H9 (cell line): ENCODE results near the gene IQSEC1. TPM values are rescaled to one million over a fixed set of nuclear protein-coding genes. Genes with fewer than 3 reads are reported as not detected.

Experiments used
- DNase-seq: peaks from one replicate; pipeline ENCODE4 v3.0.0-alpha.2; 2017
- H2AFZ ChIP-seq: one replicate; pipeline ENCODE4 v1.6.1; 2013; ENCODE audit warnings: mild to moderate bottlenecking, low read length, control low read depth, moderate library complexity
- H2AK5ac ChIP-seq: 2 replicates; pipeline ENCODE4 v1.6.1; 2013; ENCODE audit warnings: low read length, control low read depth, mixed read lengths; ENCODE audit not compliant: insufficient read length
- H2BK120ac ChIP-seq: one replicate; pipeline ENCODE4 v1.6.1; 2013; ENCODE audit warnings: low read depth, mild to moderate bottlenecking, low read length, control low read depth, inconsistent platforms; ENCODE audit not compliant: poor library complexity, severe bottlenecking
- H2BK12ac ChIP-seq: 2 replicates; pipeline ENCODE4 v1.6.1; 2013; ENCODE audit warnings: low read length, control low read depth, mixed read lengths, low read depth; ENCODE audit not compliant: insufficient read length
- H2BK15ac ChIP-seq: 2 replicates; pipeline ENCODE4 v1.6.1; 2013; ENCODE audit warnings: low read depth, low read length, control low read depth
- H2BK20ac ChIP-seq: one replicate; pipeline ENCODE4 v1.6.1; 2013; ENCODE audit warnings: low read depth, mild to moderate bottlenecking, low read length, control low read depth, inconsistent platforms; ENCODE audit not compliant: poor library complexity, severe bottlenecking
- H2BK5ac ChIP-seq: 2 replicates; pipeline ENCODE4 v1.6.1; 2013; ENCODE audit warnings: low read length, control low read depth, mixed read lengths; ENCODE audit not compliant: insufficient read length
- H3K14ac ChIP-seq: 2 replicates; pipeline ENCODE4 v1.6.1; 2013; ENCODE audit warnings: low read length, control low read depth; ENCODE audit not compliant: insufficient read depth
- H3K18ac ChIP-seq: 2 replicates; pipeline ENCODE4 v1.6.1; 2013; ENCODE audit warnings: low read depth, mild to moderate bottlenecking, mixed read lengths, low read length, control low read depth; ENCODE audit not compliant: insufficient read length
- H3K23ac ChIP-seq: 2 replicates; pipeline ENCODE4 v1.6.1; 2013; ENCODE audit warnings: low read length, control low read depth, mixed read lengths, low read depth; ENCODE audit not compliant: insufficient read length
- H3K23me2 ChIP-seq: 2 replicates; pipeline ENCODE4 v1.6.1; 2013; ENCODE audit warnings: low read depth, mild to moderate bottlenecking, mixed read lengths, low read length, control low read depth; ENCODE audit not compliant: insufficient read length, poor library complexity, severe bottlenecking
- H3K27ac ChIP-seq: 2 replicates; pipeline ENCODE4 v1.5.1; 2013; ENCODE audit warnings: low read length, control low read depth, mixed read lengths, low read depth; ENCODE audit not compliant: insufficient read length
- H3K27me3 ChIP-seq: 2 replicates; pipeline ENCODE4 v1.6.1; 2013; ENCODE audit warnings: low read length, control low read depth, inconsistent platforms; ENCODE audit not compliant: insufficient read depth
- H3K4ac ChIP-seq: 2 replicates; pipeline ENCODE4 v1.6.1; 2013; ENCODE audit warnings: low read depth, mild to moderate bottlenecking, control low read depth, inconsistent platforms, low read length, moderate library complexity
- H3K4me1 ChIP-seq: 2 replicates; pipeline ENCODE4 v1.6.1; 2013; ENCODE audit warnings: low read length, control low read depth, inconsistent platforms; ENCODE audit not compliant: insufficient read depth
- H3K4me2 ChIP-seq: 2 replicates; pipeline ENCODE4 v1.6.1; 2013; ENCODE audit warnings: low read length, control low read depth, mixed read lengths; ENCODE audit not compliant: insufficient read length, insufficient read depth
- H3K56ac ChIP-seq: 2 replicates; pipeline ENCODE4 v1.6.1; 2013; ENCODE audit warnings: low read depth, mild to moderate bottlenecking, mixed read lengths, low read length, control low read depth; ENCODE audit not compliant: insufficient read length
- H3K79me1 ChIP-seq: 2 replicates; pipeline ENCODE4 v1.6.1; 2013; ENCODE audit warnings: low read depth, mild to moderate bottlenecking, moderate library complexity, low read length, control low read depth, inconsistent platforms; ENCODE audit not compliant: insufficient read depth, poor library complexity, severe bottlenecking
- H3K79me2 ChIP-seq: 2 replicates; pipeline ENCODE4 v1.6.1; 2013; ENCODE audit warnings: low read length, control low read depth, inconsistent platforms; ENCODE audit not compliant: insufficient read depth
- H3K9ac ChIP-seq: 2 replicates; pipeline ENCODE4 v1.6.1; 2013; ENCODE audit warnings: low read length, control low read depth, mixed read lengths; ENCODE audit not compliant: insufficient read length; ENCODE audit errors: extremely low read depth
- H3K9me3 ChIP-seq: one replicate; pipeline ENCODE4 v1.6.1; 2013; ENCODE audit warnings: low read depth, low read length, inconsistent platforms; ENCODE audit not compliant: control insufficient read depth
- H3T11ph ChIP-seq: one replicate; pipeline ENCODE4 v1.6.1; 2013; ENCODE audit warnings: mild to moderate bottlenecking, low read length, control low read depth, inconsistent platforms
- H4K20me1 ChIP-seq: one replicate; pipeline ENCODE4 v1.6.1; 2013; ENCODE audit not compliant: control insufficient read depth, insufficient read length, insufficient read depth
- H4K5ac ChIP-seq: 2 replicates; pipeline ENCODE4 v1.6.1; 2013; ENCODE audit warnings: low read depth, mild to moderate bottlenecking, mixed read lengths, low read length, control low read depth; ENCODE audit not compliant: insufficient read length
- H4K8ac ChIP-seq: replicated peaks from 2 replicates; pipeline ENCODE4 v1.6.1; 2013; ENCODE audit warnings: low read length, control low read depth, mixed read lengths, low read depth; ENCODE audit not compliant: insufficient read length
- H4K91ac ChIP-seq: 2 replicates; pipeline ENCODE4 v1.6.1; 2013; ENCODE audit warnings: low read depth, mild to moderate bottlenecking, moderate library complexity, mixed read lengths, low read length, control low read depth; ENCODE audit not compliant: insufficient read length
- H3K27ac Mint-ChIP-seq, 3 experiments: 2 replicates in 2 of 3; 3 replicates in 1 of 3; pipeline ENCODE4 v1.8.0; 2020 to 2021; ENCODE audit warnings: mixed read lengths in 3 of 3, mild to moderate bottlenecking in 1 of 3, moderate library complexity in 1 of 3
- H3K27me3 Mint-ChIP-seq: 2 replicates; pipeline ENCODE4 v1.8.0; 2021; ENCODE audit warnings: low read depth, mild to moderate bottlenecking, moderate library complexity, mixed read lengths
- H3K36me3 Mint-ChIP-seq, 3 experiments: 2 replicates in 2 of 3; 3 replicates in 1 of 3; pipeline ENCODE4 v1.8.0; 2020 to 2021; ENCODE audit warnings: low read depth in 3 of 3, mixed read lengths in 3 of 3; ENCODE audit not compliant: insufficient read depth in 1 of 3
- H3K4me1 Mint-ChIP-seq, 2 experiments: 2 replicates each; pipeline ENCODE4 v1.8.0; 2020; ENCODE audit warnings: mixed read lengths in 2 of 2
- H3K4me3 Mint-ChIP-seq, 2 experiments: 2 replicates in 1 of 2; 3 replicates in 1 of 2; pipeline ENCODE4 v1.8.0; 2020 to 2021; ENCODE audit warnings: mild to moderate bottlenecking in 2 of 2, mixed read lengths in 2 of 2, moderate library complexity in 1 of 2
- H3K9me3 Mint-ChIP-seq, 2 experiments: 2 replicates in 1 of 2; 3 replicates in 1 of 2; pipeline ENCODE4 v1.8.0; 2020; ENCODE audit warnings: mild to moderate bottlenecking in 2 of 2, mixed read lengths in 2 of 2, moderate library complexity in 1 of 2
- CTCF ChIP-seq: fragments of 200-600 bp; sonication (generic); conservative IDR thresholded peaks from 3 replicates; pipeline ENCODE4 v1.8.0; 2021; ENCODE audit warnings: antibody characterized with exemption, mild to moderate bottlenecking
- WGBS: extraction: QIAGEN DNeasy Blood & Tissue Kit; methylation state at CpG from one replicate; pipeline ENCODE4 v1.1.7; 2013; ENCODE audit warnings: missing lambda C conversion rate, low lambda C conversion rate, mixed read lengths; ENCODE audit not compliant: insufficient read length; ENCODE audit errors: extremely low coverage; 5-methylcytosine and 5-hydroxymethylcytosine counted together
- total RNA-seq: library from RNA; stranded (reverse); gene quantifications from 2 replicates; pipeline ENCODE4 v1.2.1, GENCODE V29; 2021

The IQSEC1 gene
- total RNA-seq, 1 experiment from 2014 or later = 19.1 TPM

DNA sequence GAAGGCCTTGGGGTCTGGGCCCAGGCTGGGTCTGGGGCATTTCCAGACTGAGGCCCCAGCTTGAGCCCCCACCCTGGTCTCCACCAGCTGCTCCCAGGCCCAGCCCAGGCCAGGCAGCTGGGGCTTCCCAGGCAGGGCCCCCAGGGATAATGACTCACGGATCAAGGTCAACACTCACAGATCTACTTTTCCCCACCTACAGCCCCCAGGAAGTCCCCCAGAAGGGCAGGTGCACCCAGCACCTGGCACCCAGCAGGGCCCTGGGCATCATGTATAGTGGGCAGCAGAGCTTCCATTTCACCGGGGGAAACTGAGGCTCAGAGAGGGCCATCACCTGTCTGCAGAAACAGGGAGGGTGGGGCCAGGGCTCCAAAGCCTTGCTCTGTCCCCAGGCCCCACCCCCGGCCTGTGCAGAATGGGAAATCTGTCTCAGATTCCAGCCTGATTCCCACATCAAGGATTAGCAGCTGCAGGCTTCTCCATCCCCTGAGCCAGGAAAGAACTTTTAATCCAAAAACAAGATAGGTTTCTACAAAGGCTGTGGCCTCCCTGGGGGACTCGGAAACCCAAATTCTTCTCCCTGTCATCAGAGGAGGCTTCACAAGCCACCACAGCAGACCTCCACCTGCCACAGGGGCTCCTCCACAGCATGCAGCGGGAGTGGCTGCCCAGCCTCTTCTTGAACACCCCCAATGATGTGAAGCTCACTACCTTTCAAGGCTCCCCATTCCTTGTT is 49.8 kb downstream of the IQSEC1 start:
- no peak overlapping the region for H3K23ac ChIP-seq
- no peak overlapping the region for H3K56ac ChIP-seq
- no peaks in the 10 kb centered on the region for H3K79me2 ChIP-seq
- Mint-ChIP-seq H3K27ac (no peak overlapping the region), H3K36me3 (no peaks in the 10 kb centered on the region), H3K9me3 (no peaks in the 10 kb centered on the region; a peak in 1 of 5 replicates), H3K4me1 (peaks cover 20 to 39% of the 10 kb centered on the region in 2 experiments), H3K27me3 (peaks cover 10% of the 10 kb centered on the region), H3K4me3 (no peak overlapping the region)
- H2BK20ac ChIP-seq = no peak overlapping the region
- H4K91ac ChIP-seq = no peak overlapping the region
- TF ChIP-seq CTCF = no peak
- H4K20me1 ChIP-seq = peaks cover 3% of the 10 kb centered on the region
- H3K14ac ChIP-seq = no peak overlapping the region
- no peak overlapping the region for H3K4me2 ChIP-seq
- H2BK12ac ChIP-seq = no peak overlapping the region
- H2AFZ ChIP-seq = no peak overlapping the region
- no peak overlapping the region for H2AK5ac ChIP-seq
- no peak overlapping the region for H3K4ac ChIP-seq
- no peaks in the 10 kb centered on the region for H3K79me1 ChIP-seq
- no peak for DNase-seq
- no peaks in the 10 kb centered on the region for H3K9me3 ChIP-seq
- H2BK15ac ChIP-seq = no peak overlapping the region
- no peaks in the 10 kb centered on the region for H3K23me2 ChIP-seq
- peaks cover 3% of the 10 kb centered on the region; the same call in 1 of the 2 replicates for H3K4me1 ChIP-seq
- no peak overlapping the region for H3K18ac ChIP-seq
- H2BK5ac ChIP-seq = no peak overlapping the region
- H4K8ac ChIP-seq = no peak overlapping the region
- no peak overlapping the region for H3T11ph ChIP-seq
- H3K9ac ChIP-seq = no peak overlapping the region
- no peak overlapping the region for H2BK120ac ChIP-seq
- H3K27ac ChIP-seq = no peak overlapping the region
- WGBS = no CpG with 5 or more reads among the region's 5 CpGs
- no peaks in the 10 kb centered on the region for H3K27me3 ChIP-seq
- no peak overlapping the region for H4K5ac ChIP-seq
